ENCODE results near the gene XPR1.

DNA sequence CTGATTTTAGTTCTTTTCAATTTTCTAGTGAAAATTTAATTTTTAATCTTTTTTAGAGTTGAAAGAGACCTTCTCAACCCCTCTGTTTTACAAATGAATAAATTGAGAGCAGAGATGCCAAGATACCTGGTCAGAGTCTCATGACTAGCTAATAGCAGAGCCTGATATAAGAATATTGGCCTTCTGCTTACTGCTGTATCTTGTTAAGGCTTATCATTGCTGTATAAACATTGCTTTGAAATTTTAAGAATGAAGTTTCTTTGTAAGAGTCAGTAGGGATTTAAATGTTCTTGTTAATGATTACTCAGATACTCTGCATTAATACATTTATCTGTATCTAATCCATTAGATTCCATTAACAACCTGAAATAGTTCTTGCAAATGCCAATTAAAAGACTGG is 9.8 kb downstream of the XPR1 start:
- no peak for TF ChIP-seq POLR2A (IDR thresholded peaks at IDR 0.05)
- TF ChIP-seq, protein P1, sequence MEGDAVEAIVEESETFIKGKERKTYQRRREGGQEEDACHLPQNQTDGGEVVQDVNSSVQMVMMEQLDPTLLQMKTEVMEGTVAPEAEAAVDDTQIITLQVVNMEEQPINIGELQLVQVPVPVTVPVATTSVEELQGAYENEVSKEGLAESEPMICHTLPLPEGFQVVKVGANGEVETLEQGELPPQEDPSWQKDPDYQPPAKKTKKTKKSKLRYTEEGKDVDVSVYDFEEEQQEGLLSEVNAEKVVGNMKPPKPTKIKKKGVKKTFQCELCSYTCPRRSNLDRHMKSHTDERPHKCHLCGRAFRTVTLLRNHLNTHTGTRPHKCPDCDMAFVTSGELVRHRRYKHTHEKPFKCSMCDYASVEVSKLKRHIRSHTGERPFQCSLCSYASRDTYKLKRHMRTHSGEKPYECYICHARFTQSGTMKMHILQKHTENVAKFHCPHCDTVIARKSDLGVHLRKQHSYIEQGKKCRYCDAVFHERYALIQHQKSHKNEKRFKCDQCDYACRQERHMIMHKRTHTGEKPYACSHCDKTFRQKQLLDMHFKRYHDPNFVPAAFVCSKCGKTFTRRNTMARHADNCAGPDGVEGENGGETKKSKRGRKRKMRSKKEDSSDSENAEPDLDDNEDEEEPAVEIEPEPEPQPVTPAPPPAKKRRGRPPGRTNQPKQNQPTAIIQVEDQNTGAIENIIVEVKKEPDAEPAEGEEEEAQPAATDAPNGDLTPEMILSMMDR (IDR thresholded peaks at IDR 0.05): no peak
